CD1c-positive myeloid dendritic cell (primary cell): ENCODE results near the gene MIS18A.

Experiments
- DNase-seq: peaks from one replicate; pipeline ENCODE4 v3.0.0-alpha.2; 2016; ENCODE audit errors: extremely low spot score

MIS18A gene

DNA sequence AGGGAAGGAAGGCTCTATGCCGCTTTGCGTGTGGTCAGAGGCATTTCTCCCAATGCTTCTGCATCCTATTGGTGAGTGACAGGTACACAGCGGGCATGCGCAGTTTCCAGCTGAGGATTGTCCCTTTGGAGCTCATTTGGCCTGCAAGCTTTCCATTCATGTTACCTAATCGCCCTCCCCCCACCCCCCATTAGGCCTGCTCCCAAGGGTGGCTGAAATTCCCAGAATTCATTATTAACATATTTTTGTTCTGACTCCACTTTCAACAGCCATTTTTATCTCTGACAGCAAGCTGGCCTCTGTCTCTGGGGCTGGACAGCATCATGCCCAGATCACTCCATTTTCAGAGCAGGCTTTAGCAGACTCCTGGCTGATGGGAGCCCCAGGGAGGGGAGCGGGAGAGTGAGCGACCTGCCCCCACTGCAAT is 25.6 kb downstream of the MIS18A start:
- no peak for DNase-seq

DNA sequence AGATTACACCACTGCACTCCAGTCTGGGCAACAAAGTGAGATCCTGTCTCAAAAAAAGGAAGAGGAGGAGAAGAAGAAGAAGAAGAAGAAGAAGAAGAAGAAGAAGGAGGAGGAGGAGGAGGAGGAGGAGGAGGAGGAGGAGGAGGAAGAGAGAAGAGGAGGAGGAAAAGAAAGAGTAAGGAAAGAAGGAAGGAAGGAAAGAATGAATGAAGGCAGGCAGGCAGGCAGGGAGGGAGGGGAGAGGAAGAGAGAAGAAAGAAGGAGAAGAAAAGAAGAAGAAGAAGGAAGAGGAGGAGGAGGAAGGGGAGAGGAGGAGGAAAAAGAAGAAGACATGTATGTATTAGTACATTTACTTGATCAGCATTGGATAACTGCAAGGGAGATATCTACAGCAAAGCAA is 26.7 kb downstream of the MIS18A start:
- DNase-seq, result no peak

DNA sequence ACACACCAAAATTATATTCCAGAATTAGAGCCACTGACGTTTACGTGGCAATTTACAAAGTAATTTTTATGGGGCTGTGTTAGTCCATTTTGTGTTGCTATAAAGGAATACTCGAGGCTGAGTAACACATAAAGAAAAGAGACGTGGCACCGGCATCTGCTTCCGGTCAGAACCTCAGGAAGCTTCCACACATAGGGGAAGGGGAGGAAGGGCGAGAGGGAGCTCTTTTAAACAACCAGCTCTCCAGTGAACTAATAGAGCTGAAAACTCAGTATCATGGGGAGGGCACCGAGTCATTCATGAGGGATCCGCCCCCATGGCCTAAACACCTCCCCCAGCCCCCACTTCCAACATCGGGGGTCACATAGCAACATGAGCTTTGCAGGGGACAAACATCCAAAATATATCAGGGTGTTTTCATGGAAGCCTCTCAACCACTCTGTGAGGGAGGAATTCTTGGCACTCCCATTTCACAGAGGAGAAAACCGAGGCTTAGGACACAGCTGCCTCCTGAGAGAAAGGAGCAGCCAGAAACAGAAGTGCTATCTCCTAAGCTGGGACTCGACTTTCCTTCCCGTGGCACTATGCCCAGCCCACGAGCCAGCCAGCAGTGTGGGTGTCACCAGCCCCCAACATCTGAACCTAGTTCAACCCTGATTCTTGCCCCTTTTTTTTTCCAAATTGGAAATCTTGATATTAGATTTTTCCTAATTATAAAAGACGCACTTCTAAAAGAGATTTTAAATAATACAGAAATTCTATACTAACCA is 29.2 kb downstream of the MIS18A start:
- no peak for DNase-seq

DNA sequence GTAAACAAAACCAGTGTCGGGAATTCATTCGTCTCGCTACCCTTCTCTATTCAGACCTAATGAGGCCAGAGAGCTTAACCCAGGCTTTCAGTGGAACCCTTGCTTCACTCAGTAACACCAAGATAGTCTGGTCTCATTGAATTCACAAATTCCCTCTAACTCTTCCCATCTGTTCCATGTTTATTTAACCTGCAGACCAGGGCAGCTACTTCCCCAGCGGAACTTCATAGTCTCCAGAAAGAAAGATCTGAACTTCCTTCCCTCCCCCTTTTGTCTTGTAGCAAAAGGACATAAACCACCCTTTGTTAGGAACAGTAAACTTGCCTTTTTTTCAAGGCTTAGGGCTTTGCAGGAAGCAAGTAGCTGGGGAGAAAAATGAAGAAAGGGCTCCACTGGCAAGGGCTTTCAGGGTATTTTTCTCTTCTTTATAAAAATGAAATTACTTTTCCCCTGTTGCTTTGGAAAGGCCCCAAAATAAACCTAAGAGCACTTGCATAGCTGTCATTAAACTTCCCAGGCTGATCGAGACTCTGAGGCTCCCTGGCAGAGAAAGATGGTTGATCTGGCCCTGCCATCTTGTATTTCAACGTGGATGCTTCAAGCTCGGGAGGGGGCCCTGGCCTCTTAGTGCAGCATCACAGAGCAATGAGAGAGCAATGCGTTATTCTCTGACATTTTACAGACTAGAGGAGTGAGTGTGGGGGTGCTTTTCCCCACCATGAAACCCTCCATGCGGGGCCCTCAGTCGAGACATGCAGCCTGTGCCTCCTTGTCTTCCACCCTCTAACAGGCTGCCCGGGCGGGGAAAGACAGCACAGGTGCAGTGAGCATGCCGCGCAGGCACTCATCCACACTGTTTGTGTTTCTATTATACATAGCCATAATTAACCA is 30.0 kb downstream of the MIS18A start:
- no peak for DNase-seq

DNA sequence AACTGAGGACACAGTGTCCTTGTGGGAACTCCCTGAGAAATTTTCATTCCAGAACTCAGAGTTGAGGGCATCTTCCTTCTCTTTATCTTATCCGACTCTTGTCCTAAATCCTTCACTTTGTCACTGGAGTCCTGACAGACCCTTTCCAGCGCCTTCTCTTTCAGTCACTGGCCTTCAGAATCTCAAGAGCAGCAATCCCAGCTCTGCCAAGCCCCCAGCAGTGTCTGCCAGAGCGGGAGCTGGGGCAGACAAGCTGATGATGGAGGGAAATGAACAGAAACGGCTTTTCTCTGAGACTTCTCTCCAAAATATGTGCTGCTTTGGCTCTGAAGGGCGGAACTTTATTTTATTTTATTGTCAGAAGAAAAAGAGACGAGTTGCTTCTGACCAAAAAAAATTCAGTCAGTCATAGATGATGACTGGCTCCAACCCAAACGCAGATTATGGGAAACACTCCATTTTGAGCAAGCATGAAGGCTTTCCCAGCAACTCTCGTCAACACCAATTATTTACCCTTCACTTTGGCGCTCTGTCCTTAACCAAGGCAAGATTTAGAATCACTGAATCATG is 32.2 kb downstream of the MIS18A start:
- DNase-seq, result no peak

DNA sequence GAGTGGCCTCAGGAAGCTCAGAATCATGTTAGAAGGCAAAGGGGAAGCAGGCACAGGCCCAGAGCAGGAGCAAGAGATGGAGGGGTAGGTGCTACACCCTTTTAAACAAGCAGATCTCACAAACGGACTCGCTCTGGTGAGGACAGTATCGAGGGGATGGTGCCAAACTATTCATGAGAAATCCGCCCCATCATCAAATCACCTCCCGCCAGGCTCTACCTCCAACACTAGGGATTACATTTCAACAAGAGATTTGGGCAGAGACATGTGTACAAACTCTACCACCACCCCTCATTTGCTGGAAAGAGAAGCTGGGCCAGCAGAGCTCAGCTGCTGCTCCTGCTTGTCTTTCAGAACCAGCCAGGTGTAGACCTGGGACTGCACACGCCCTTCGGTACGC is 32.9 kb downstream of the MIS18A start:
- DNase-seq, result no peak

DNA sequence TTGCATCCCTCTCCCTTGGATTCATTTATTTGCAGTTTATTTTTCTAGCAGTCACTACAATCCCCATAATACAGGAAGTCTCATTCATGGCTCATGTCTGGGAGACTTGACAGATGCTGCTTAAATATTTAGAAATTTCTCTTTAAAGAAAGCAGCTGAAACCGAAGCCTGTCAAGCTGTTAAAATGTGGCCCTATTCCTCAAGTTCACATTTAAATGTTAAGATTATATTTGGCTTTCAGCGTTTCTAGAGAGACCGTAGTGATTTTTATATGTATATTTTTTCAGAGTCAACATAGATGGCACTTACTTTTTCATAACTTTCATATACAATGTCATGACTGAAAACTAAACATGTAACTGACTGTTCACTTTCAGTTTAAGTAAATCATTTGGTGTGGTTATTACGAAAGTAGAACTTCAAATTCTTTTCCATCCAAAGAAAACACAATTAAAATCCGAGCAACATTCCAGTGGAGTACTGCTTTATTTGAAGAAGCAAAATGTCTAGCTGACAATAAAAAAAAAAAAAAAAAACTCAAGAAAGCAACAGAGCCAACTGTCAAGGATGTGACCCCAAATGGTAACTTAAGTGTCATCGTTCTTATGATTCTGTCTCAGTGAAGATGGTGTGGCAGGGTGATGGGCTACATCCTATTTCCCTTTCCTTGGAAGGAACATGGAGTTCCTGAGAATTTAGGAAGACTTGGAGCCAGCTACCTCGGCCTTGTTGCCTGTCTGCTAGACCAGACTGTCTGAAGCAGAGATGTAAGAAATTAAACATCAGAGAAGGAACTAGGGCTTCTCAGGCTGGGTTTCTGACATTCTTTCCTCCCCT is 37.8 kb downstream of the MIS18A start:
- no peak for DNase-seq

DNA sequence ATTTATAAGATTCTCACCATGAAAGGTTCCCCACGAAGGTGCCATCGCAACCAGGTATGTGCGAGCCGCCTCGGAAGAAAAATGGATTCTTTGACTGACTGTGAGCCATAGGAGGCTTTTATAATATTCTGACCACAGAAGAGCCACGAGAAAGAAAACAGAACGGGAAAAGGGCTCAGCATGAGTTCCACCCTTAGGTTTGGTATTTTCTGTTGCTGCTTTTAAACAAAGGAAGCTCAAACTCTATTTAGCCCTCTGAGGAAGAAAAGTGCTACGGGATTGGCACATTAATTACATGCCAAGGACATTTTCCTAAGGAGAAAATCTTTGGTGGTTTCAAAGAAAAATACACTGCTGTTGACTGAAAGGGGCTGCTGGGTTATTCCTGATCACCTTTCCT is 39.3 kb downstream of the MIS18A start:
- no peak for DNase-seq

- DNase-seq, result no peak
Measured at GRCh38 chr21:32238063-32238462, 40.8 kb downstream of the MIS18A start.

DNA sequence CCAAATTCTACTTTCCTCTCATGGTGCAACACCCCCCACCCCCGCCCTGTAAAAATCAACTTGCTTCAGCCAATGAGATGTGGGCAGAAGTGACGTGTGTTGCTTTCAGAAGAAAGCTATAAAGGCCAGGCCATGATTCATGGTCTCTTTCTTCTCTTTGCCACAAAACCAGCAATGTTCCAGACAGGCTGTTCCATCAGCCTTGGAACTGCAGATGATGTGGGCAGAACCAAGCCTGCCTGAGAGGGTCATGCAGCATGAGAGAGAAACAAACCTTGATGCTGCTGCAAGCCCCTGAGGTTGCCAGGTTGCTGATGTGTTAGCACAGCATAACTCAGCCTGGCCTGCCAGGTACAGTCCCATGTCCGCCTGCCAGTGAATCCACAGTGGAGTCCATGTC is 41.8 kb downstream of the MIS18A start:
- no peak for DNase-seq

DNA sequence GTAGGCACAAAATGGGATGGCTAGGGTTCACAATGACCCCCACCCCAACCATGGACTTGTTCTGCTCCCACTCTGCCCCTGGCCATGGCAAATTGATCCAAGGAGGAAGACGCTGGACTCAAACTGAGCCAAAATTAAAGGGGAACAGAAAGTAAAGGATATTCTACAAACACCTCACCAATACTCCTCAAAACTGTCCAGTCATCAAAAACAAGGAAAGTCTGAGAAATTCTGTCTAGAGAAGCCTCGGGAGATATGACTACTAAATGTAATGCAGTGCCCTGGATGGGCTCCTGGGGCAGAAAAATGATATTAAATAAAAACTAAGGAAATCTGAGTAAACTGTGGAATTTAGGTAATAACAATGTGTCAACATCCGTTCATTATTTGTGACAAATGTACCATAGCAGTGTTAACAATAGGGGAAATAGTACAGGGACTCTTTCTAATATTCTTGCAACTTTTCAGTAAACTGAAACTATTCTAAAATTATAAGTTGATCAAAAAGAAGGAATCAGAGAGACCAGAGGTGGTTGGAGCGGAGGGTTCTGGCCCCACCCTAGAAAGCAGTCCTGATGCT is 45.0 kb downstream of the MIS18A start:
- no peak for DNase-seq

DNA sequence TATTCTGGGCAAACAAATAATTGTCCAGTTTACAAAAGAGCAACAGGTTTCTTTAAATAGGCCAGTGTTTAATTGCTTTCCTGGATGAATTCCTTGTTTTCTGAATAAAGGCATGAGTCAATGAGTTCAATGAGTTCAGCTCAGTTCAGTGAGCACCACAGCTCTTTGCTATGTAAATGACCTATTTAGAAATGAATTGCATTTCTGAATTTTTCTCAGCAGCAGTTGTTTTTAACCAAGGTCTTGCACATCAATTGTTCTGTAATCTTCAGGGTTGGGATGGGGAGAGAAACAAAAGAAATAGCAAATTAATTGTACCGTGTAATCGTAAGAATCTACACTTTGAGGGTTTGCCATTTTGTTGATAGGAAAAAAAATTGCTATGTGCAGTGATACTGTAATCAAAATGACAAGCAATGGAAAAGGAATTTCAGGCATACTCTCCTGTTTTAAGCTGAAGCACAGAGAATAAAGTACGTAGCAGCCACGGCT is 45.7 kb downstream of the MIS18A start:
- DNase-seq, result no peak

DNA sequence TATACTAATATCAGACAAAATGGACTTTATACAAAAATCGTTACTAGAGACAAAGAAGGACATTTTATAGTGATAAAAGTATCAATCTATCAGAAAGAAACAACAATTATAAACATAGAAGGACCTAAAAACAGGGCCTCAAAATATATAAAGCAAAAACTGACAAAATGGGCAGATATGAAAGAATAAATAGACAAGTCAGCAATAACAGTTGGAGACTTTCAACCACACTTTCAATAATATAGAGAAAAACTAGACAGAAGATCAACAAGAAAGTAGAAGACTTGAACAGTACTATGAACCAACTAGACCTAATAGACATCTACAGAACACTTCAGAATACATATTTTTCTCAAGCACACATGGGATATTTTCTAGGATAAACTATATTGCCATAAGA is 52.4 kb downstream of the MIS18A start:
- no peak for DNase-seq
